GM12878 (cell line): ENCODE data around the gene ANGPTL4. TPM values are rescaled to one million over a fixed set of nuclear protein-coding genes. Genes with fewer than 3 reads are reported as not detected.

Source experiments
- ATAC-seq: fragments of 200-7000 bp; cut with Tn5 transposase; 3 replicates; pipeline ENCODE4 v1.9.1; 2020; ENCODE audit warnings: mild to moderate bottlenecking, moderate library complexity
- BruUV-seq: library from RNA; stranded (reverse); fragments of 400-500 nt; replicated peaks from 2 replicates; lab custom pipeline; 2021; lab: Mats Ljungman, UMichigan
- CTCF ChIA-PET: fragments of 300-600 bp; sonication (Branson Sonifier 250); formaldehyde crosslinking; extraction: SDS; loops from one replicate; lab custom pipeline; 2021; ENCODE audit warnings: inconsistent platforms; lab: Yijun Ruan, JAX
- POLR2A ChIA-PET: fragments of 350-600 bp; formaldehyde crosslinking; extraction: SDS; loops from one replicate; lab custom pipeline; 2021; ENCODE audit warnings: inconsistent platforms; lab: Charles Lee
- RAD21 ChIA-PET: fragments of 300-600 bp; sonication (Branson Sonifier 250); formaldehyde crosslinking; loops from one replicate; lab custom pipeline; 2023; ENCODE audit warnings: antibody characterized with exemption; ENCODE audit not compliant: unreplicated experiment; lab: Charles Lee
- SMC1A ChIA-PET: fragments of 300-600 bp; sonication (Branson Sonifier 250); formaldehyde crosslinking; loops from one replicate; lab custom pipeline; 2023; ENCODE audit not compliant: unreplicated experiment, uncharacterized antibody; lab: Charles Lee
- DNase-seq: peaks from one replicate; pipeline ENCODE4 v3.0.0-alpha.2; 2011; ENCODE audit warnings: low read depth, low spot score
- FAIRE-seq: peaks from 3 replicates; lab custom pipeline; 2011; peaks lifted over from hg19 to GRCh38; lab: Jason Lieb, UNC
- H2AFZ ChIP-seq: 2 replicates; pipeline ENCODE4 v1.6.0; 2011; ENCODE audit warnings: low read depth, low read length, control low read depth; ENCODE audit not compliant: control insufficient read depth
- H3K27ac ChIP-seq: 2 replicates; pipeline ENCODE4 v1.5.1; 2011; ENCODE audit warnings: control low read depth; ENCODE audit not compliant: control insufficient read depth, insufficient read depth
- H3K27me3 ChIP-seq, 2 experiments: replicated peaks in 1 of 2; 2 replicates each; pipeline versions ENCODE4 v1.6.0 to v1.6.1; 2011; ENCODE audit warnings: low read length in 1 of 2; ENCODE audit not compliant: control insufficient read depth in 2 of 2, insufficient read depth in 2 of 2
- H3K36me3 ChIP-seq, 2 experiments: 2 replicates each; pipeline ENCODE4 v1.5.1; 2011; ENCODE audit warnings: low read length in 1 of 2; ENCODE audit not compliant: control insufficient read depth in 2 of 2, insufficient read depth in 2 of 2
- H3K4me1 ChIP-seq: 2 replicates; pipeline ENCODE4 v1.6.1; 2011; ENCODE audit warnings: mild to moderate bottlenecking, low read length, moderate library complexity, mixed read lengths; ENCODE audit not compliant: control insufficient read depth, insufficient read depth
- H3K4me2 ChIP-seq: 2 replicates; pipeline ENCODE4 v1.6.0; 2011; ENCODE audit warnings: control low read depth; ENCODE audit not compliant: control insufficient read depth, insufficient read depth
- H3K4me3 ChIP-seq: fragments of 200-600 bp; sonication (generic); 2 replicates; pipeline ENCODE4 v1.5.1; 2016
- H3K79me2 ChIP-seq: 2 replicates; pipeline ENCODE4 v1.6.0; 2011; ENCODE audit warnings: low read length; ENCODE audit not compliant: control insufficient read depth, insufficient read depth
- H3K9ac ChIP-seq: 2 replicates; pipeline ENCODE4 v1.8.0; 2011; ENCODE audit warnings: low read length, control low read depth, mixed read lengths; ENCODE audit not compliant: control insufficient read depth, insufficient read depth
- H3K9me3 ChIP-seq: replicated peaks from 3 replicates; pipeline ENCODE4 v1.5.1; 2011; ENCODE audit warnings: mild to moderate bottlenecking, low read length; ENCODE audit not compliant: control insufficient read depth, insufficient read depth
- H4K20me1 ChIP-seq: 2 replicates; pipeline ENCODE4 v1.6.0; 2011; ENCODE audit not compliant: control insufficient read depth, insufficient read depth
- ATF2 ChIP-seq: IDR thresholded peaks from 2 replicates; pipeline ENCODE4 v1.6.1; 2012; ENCODE audit warnings: low read length, inconsistent platforms
- EED ChIP-seq: sonication (generic); IDR thresholded peaks from 2 replicates; pipeline ENCODE4 v1.6.1; 2016; ENCODE audit warnings: antibody characterized with exemption, low read depth
- GABPA ChIP-seq: IDR thresholded peaks from 2 replicates; pipeline ENCODE4 v1.6.1; 2014; ENCODE audit warnings: antibody characterized with exemption, low read depth, mild to moderate bottlenecking, inconsistent platforms
- HSF1 ChIP-seq: fragments of 150-350 bp; IDR thresholded peaks from 2 replicates; pipeline ENCODE4 v1.6.1; 2014; ENCODE audit warnings: mild to moderate bottlenecking, low read depth, low read length
- IKZF1 ChIP-seq: fragments of 450-650 bp; conservative IDR thresholded peaks from 2 replicates; pipeline ENCODE4 v1.6.1; 2017; ENCODE audit warnings: antibody characterized with exemption, mild to moderate bottlenecking
- KAT2A ChIP-seq: conservative IDR thresholded peaks from 2 replicates; pipeline ENCODE4 v1.6.1; 2011; ENCODE audit warnings: low read depth, low read length; ENCODE audit not compliant: control insufficient read depth
- NFIC ChIP-seq: IDR thresholded peaks from 2 replicates; pipeline ENCODE4 v1.6.1; 2012; ENCODE audit warnings: low read depth, mild to moderate bottlenecking, inconsistent platforms, low read length, moderate library complexity
- NFYA ChIP-seq: IDR thresholded peaks from 2 replicates; pipeline ENCODE4 v1.6.1; 2011; ENCODE audit warnings: low read depth, mild to moderate bottlenecking, low read length, improper control_type of control experiment, borderline replicate concordance
- PRDM15 ChIP-seq: fragments of 450-650 bp; formaldehyde crosslinking; IDR thresholded peaks from 2 replicates; pipeline ENCODE4 v1.4.0; 2020; ENCODE audit warnings: mild to moderate bottlenecking, moderate library complexity
- ZZZ3 ChIP-seq: IDR thresholded peaks from 2 replicates; pipeline ENCODE4 v1.6.1; 2011; ENCODE audit warnings: low read depth; ENCODE audit not compliant: control insufficient read depth, insufficient read length
- WGBS: methylation state at CpG from one replicate; pipeline ENCODE4 v1.1.6; 2016; ENCODE audit warnings: low lambda C conversion rate; ENCODE audit not compliant: insufficient replicate concordance, insufficient coverage; ENCODE audit errors: missing lambda C conversion rate; 5-methylcytosine and 5-hydroxymethylcytosine counted together
- in situ Hi-C: fragments of 300-500 bp; cut with MboI; formaldehyde crosslinking; loops from 9 replicates; pipeline ENCODE4 v1.14.3; 2018; ENCODE audit warnings: mixed read lengths
- intact Hi-C: fragments of 100-400 bp; cut with micrococcal nuclease; formaldehyde crosslinking; loops from one replicate; pipeline ENCODE4 v1.14.2; 2022; ENCODE audit not compliant: unreplicated experiment
- polyA plus RNA-seq, 11 experiments: library from polyadenylated mRNA; depleted of rRNA in 4 of 11; unstranded in 6 of 11; stranded (reverse) in 5 of 11; fragments of >200 nt; fragmentation: Nextera tagmentation in 4 of 11; fragmentation: Illumina TruSeq in 1 of 11; extraction: Ambion mirVana in 4 of 11; extraction: Trizol in 1 of 11; gene quantifications; 1 replicate in 1 of 11; 2 replicates in 10 of 11; pipeline versions ENCODE4 v1.2.1 to v1.2.3, GENCODE V29; 2011 to 2016; ENCODE audit warnings: inconsistent platforms in 2 of 11, missing spikeins in 2 of 11, low read depth in 1 of 11
- total RNA-seq, 4 experiments: library from RNA; depleted of rRNA in 3 of 4; stranded (reverse); fragments of >200 nt in 3 of 4; fragmentation: Illumina TruSeq in 1 of 4; extraction: Trizol in 1 of 4; gene quantifications; 2 replicates each; pipeline versions ENCODE4 v1.2.1 to v1.2.3, GENCODE V29; 2013 to 2021

ANGPTL4 gene
- total and polyA plus RNA-seq, 10 of the 15 experiments (the other 5 are each of a cell fraction or from before 2014, with no cell fraction given), result 0.45 TPM; not detected in 9

- ChIA-PET CTCF (no interaction called here), POLR2A (interaction anchor here (1.0 kb wide), 1 partner anchor 27 kb away, joined by 3 read pairs; no protein-coding TSS in a partner anchor), SMC1A (no interaction called here), RAD21 (no interaction called here)
- WGBS, result 56% methylated on average over 42 of the region's 48 CpGs
- DNase-seq (no peak), ATAC-seq (no peak), FAIRE-seq (no peak)
- Histone ChIP-seq H3K9me3 (no peaks in the 10 kb centered on the region), H3K27me3 (peaks cover 2 to 5% of the 10 kb centered on the region in 2 experiments; a peak in 3 of 4 replicates), H3K4me1 (peaks cover 2% of the 10 kb centered on the region; the same call in 1 of the 2 replicates), H4K20me1 (no peaks in the 10 kb centered on the region), H3K4me2 (no peak overlapping the region), H3K27ac (no peak overlapping the region), H2AFZ (no peak overlapping the region), H3K79me2 (no peaks in the 10 kb centered on the region), H3K36me3 (no peaks in the 10 kb centered on the region), H3K9ac (no peak overlapping the region), H3K4me3 (no peak overlapping the region)
- BruUV-seq, result no TSS peak
- in situ Hi-C loops, result no loop called here
- intact Hi-C loops, result no loop called here
- TF ChIP-seq GABPA (no peak), ATF2 (no peak), NFYA (no peak), HSF1 (no peak), EED (no peak), ZZZ3 (no peak), PRDM15 (no peak), KAT2A (no peak), IKZF1 (no peak), NFIC (no peak)
These were observed 30.0 kb upstream of the ANGPTL4 start for GRCh38 chr19:8333767-8334457.
